Measurements from ENCODE around the gene SNTG2. TPM values are rescaled to one million over a fixed set of nuclear protein-coding genes. Genes with fewer than 3 reads are reported as not detected.
"Not testable (repeated sequence)": the region's sequence is repeated elsewhere in the genome, so short reads cannot be mapped to it uniquely, and the experiment has no call there.

The SNTG2 gene
- total and polyA plus RNA-seq, 7 donors: 0.26 to 1.7 (median 0.73) TPM; not detected in 2

GRCh38 chr2:1132328-1132969 lies 181.8 kb downstream of the SNTG2 start:
- intact Hi-C loops (cut with DNase I): no loop called here
- TF ChIP-seq CTCF (IDR thresholded peaks at IDR 0.05): no peak
- 35 to 44% (median 42%) methylated on average over 14 of the region's 14 CpGs for WGBS, 3 donors

GRCh38 chr2:1133896-1134295 lies 183.2 kb downstream of the SNTG2 start:
- H3K4me3 ChIP-seq; intact Hi-C loops (cut with DNase I); H3K4me1 ChIP-seq; H3K36me3 ChIP-seq (ENCODE audit: insufficient read depth in 1 of 2, low read depth in 1 of 2); DNase-seq; H3K9me3 ChIP-seq; ATAC-seq; H3K27me3 ChIP-seq (ENCODE audit: insufficient read depth in 3 of 3, low read length in 2 of 3); H3K27ac ChIP-seq: not testable (repeated sequence)
- WGBS, 3 donors: 87 to 93% (median 87%) methylated on average over 16 of the region's 16 CpGs

More at GRCh38 chr2:1132328-1132969, 181.8 kb downstream of the SNTG2 start:
- no peak for DNase-seq
- H3K4me1 ChIP-seq: no peaks in the 10 kb centered on the region
- no peaks in the 10 kb centered on the region for H3K36me3 ChIP-seq (ENCODE audit: insufficient read depth in 1 of 2, low read depth in 1 of 2)
- H3K27ac ChIP-seq: no peak overlapping the region
- H3K4me3 ChIP-seq: no peak overlapping the region
- peaks cover 0 to 2% (median 0%) of the 10 kb centered on the region in 3 donors for H3K27me3 ChIP-seq (ENCODE audit: insufficient read depth in 3 of 3, low read length in 2 of 3)
- no peaks in the 10 kb centered on the region for H3K9me3 ChIP-seq
- no peak for ATAC-seq

- Histone ChIP-seq H3K27me3 (ENCODE audit: insufficient read depth in 3 of 3, low read length in 2 of 3) (peaks cover 0 to 4% (median 0%) of the 10 kb centered on the region in 3 donors), H3K4me1 (no peaks in the 10 kb centered on the region), H3K4me3 (no peak overlapping the region), H3K9me3 (no peaks in the 10 kb centered on the region), H3K36me3 (ENCODE audit: insufficient read depth in 1 of 2, low read depth in 1 of 2) (no peaks in the 10 kb centered on the region), H3K27ac (no peak overlapping the region)
- intact Hi-C loops (cut with DNase I): no loop called here
- ATAC-seq (no peak), DNase-seq (no peak)
- 97 to 98% (median 97%) methylated on average over 19 to 20 of the region's 20 CpGs for WGBS, 3 donors
- TF ChIP-seq CTCF (IDR thresholded peaks at IDR 0.05): no peak
Measured at GRCh38 chr2:1134629-1135028, 184.0 kb downstream of the SNTG2 start.

GRCh38 chr2:1136067-1136466 lies 185.4 kb downstream of the SNTG2 start:
- Histone ChIP-seq H3K27me3 (ENCODE audit: insufficient read depth in 3 of 3, low read length in 2 of 3) (peaks cover 0 to 4% (median 0%) of the 10 kb centered on the region in 3 donors), H3K27ac (no peak overlapping the region), H3K4me1 (no peaks in the 10 kb centered on the region), H3K4me3 (no peak overlapping the region), H3K9me3 (no peaks in the 10 kb centered on the region), H3K36me3 (ENCODE audit: insufficient read depth in 1 of 2, low read depth in 1 of 2) (no peaks in the 10 kb centered on the region)
- ATAC-seq (no peak), DNase-seq (no peak)
- 55 to 63% (median 62%) methylated on average over 7 of the region's 7 CpGs for WGBS, 3 donors
- no peak for TF ChIP-seq CTCF (IDR thresholded peaks at IDR 0.05)
- intact Hi-C loops (cut with DNase I): no loop called here

- H3K9me3 ChIP-seq: no peaks in the 10 kb centered on the region
- 41 to 51% (median 46%) methylated on average over 7 of the region's 7 CpGs for WGBS, 3 donors
- H3K27ac ChIP-seq: no peak overlapping the region
- no peak for TF ChIP-seq CTCF (IDR thresholded peaks at IDR 0.05)
- H3K36me3 ChIP-seq (ENCODE audit: insufficient read depth in 1 of 2, low read depth in 1 of 2): no peaks in the 10 kb centered on the region
- H3K27me3 ChIP-seq (ENCODE audit: insufficient read depth in 3 of 3, low read length in 2 of 3): peaks cover 0 to 4% (median 0%) of the 10 kb centered on the region in 3 donors
- ATAC-seq (no peak), DNase-seq (no peak)
- H3K4me1 ChIP-seq: no peaks in the 10 kb centered on the region
- H3K4me3 ChIP-seq: no peak overlapping the region
- intact Hi-C loops (cut with DNase I): no loop called here
Measured at GRCh38 chr2:1136846-1137245, 186.2 kb downstream of the SNTG2 start.
